ENCODE results near the gene WNK2. TPM values are rescaled to one million over a fixed set of nuclear protein-coding genes. Genes with fewer than 3 reads are reported as not detected.

The WNK2 gene
- polyA plus RNA-seq, 2 of the 4 experiments (the other 2 are of a cell fraction) = 2.1 to 6.7 TPM

- TF ChIP-seq ATOH8 (CRISPR knock-in tag; IDR thresholded peaks at IDR 0.05; ENCODE audit: low read depth) (no peak), FOSL2 (IDR thresholded peaks at IDR 0.05) (no peak), FOSL2 (CRISPR knock-in tag; IDR thresholded peaks at IDR 0.05) (no peak)
These were observed 133.7 kb downstream of the WNK2 start (continued) for GRCh38 chr9:93317495-93318094.

DNA sequence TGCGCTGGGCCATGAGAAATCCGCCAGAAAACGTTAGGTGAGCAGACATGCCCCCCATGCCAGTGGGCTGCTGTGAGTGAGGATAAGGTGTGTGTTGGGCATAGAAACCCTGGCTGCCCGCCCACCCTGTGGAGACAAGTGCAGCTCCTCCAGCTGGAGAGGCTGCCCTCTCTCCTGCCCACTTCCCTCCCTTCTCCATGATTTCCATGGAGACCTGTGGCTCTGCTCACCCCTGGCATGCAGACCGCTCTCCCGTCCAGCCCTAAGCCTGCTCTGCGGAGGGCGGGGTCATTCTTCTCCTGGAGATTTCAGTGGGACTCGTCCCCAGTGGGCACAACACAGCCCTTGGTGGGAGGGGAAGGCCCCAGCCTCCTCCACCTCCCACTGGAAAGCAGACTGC is 134.5 kb downstream of the WNK2 start:
- TF ChIP-seq ZC3H11A (IDR thresholded peaks at IDR 0.05) = no peak
- TF ChIP-seq GATA3 (IDR thresholded peaks at IDR 0.05; ENCODE audit: borderline replicate concordance) = no peak
- no peak for TF ChIP-seq CBX2 (IDR thresholded peaks at IDR 0.05; ENCODE audit: borderline replicate concordance, low read depth)
- TF ChIP-seq NPAS2 (CRISPR knock-in tag; IDR thresholded peaks at IDR 0.05; ENCODE audit: borderline replicate concordance) = no peak
- no peak for TF ChIP-seq REST (IDR thresholded peaks at IDR 0.05)
- no peak for TF ChIP-seq NR3C1 (IDR thresholded peaks at IDR 0.05)
- no peak for TF ChIP-seq EHMT2 (IDR thresholded peaks at IDR 0.05; ENCODE audit: low read depth)
- no peak for TF ChIP-seq MAZ (IDR thresholded peaks at IDR 0.05; ENCODE audit: borderline replicate concordance, low read depth, low read length)
- TF ChIP-seq RFX5 (IDR thresholded peaks at IDR 0.05) = no peak
- no peak for TF ChIP-seq KDM5A (IDR thresholded peaks at IDR 0.05)
- no peak for TF ChIP-seq HES2 (IDR thresholded peaks at IDR 0.05)
- TF ChIP-seq HOXB5 (CRISPR knock-in tag; IDR thresholded peaks at IDR 0.05) = no peak
- TF ChIP-seq, protein P1, sequence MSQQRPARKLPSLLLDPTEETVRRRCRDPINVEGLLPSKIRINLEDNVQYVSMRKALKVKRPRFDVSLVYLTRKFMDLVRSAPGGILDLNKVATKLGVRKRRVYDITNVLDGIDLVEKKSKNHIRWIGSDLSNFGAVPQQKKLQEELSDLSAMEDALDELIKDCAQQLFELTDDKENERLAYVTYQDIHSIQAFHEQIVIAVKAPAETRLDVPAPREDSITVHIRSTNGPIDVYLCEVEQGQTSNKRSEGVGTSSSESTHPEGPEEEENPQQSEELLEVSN (IDR thresholded peaks at IDR 0.05; ENCODE audit: borderline replicate concordance, low read depth) = no peak
- TF ChIP-seq TP53 (CRISPR knock-in tag; IDR thresholded peaks at IDR 0.05) = no peak
- TF ChIP-seq RARB (CRISPR knock-in tag; IDR thresholded peaks at IDR 0.05) = no peak
- no peak for TF ChIP-seq BHLHE40 (IDR thresholded peaks at IDR 0.05; ENCODE audit: low read depth, low read length)
- TF ChIP-seq ZNF302 (CRISPR knock-in tag; IDR thresholded peaks at IDR 0.05) = no peak
- no peak for TF ChIP-seq JUN (IDR thresholded peaks at IDR 0.05)
- no peak for TF ChIP-seq BCL3 (IDR thresholded peaks at IDR 0.05)
- no peak for TF ChIP-seq SMC3 (IDR thresholded peaks at IDR 0.05)
- FAIRE-seq (no peak), DNase-seq (ENCODE audit: low read depth in 1 of 2, low spot score in 1 of 2) (no peak), ATAC-seq (no peak)
- POLR2A ChIA-PET = no interaction called here
- no peak overlapping the region for H3K27ac ChIP-seq
- peaks cover 3% of the 10 kb centered on the region for H3K4me1 ChIP-seq
- WGBS (ENCODE audit: missing lambda C conversion rate) = 79% methylated on average over 5 of the region's 9 CpGs
- CTCF ChIA-PET = interaction anchor here (0.7 to 2.5 kb wide), 3 partner anchors 13 to 209 kb away, joined by 4 to 10 read pairs (median 4); no protein-coding TSS in a partner anchor
- H3K9me3 ChIP-seq = no peaks in the 10 kb centered on the region
- no peak overlapping the region for H3K4me3 ChIP-seq
- no peak overlapping the region for H3K4me2 ChIP-seq
